ENCODE data around the gene CDH13.

CDH13 gene

GRCh38 chr16:83724585-83724984 lies 1097.8 kb downstream of the CDH13 start:
- DNase-seq (ENCODE audit: low spot score) = no peak

GRCh38 chr16:83725313-83725712 lies 1098.5 kb downstream of the CDH13 start:
- DNase-seq (ENCODE audit: low spot score) = no peak

- DNase-seq (ENCODE audit: low spot score) = no peak
Observed at GRCh38 chr16:83727018-83727417, 1100.2 kb downstream of the CDH13 start.

GRCh38 chr16:83727751-83728352 lies 1101.1 kb downstream of the CDH13 start:
- no peak for DNase-seq (ENCODE audit: low spot score)

GRCh38 chr16:83728492-83728891 lies 1101.7 kb downstream of the CDH13 start:
- DNase-seq (ENCODE audit: low spot score) = no peak

- DNase-seq (ENCODE audit: low spot score) = no peak
Observed at GRCh38 chr16:83730812-83731211, 1104.0 kb downstream of the CDH13 start.

GRCh38 chr16:83732536-83732935 lies 1105.8 kb downstream of the CDH13 start:
- DNase-seq (ENCODE audit: low spot score) = no peak

- no peak for DNase-seq (ENCODE audit: low spot score)
Observed at GRCh38 chr16:83733301-83733700, 1106.5 kb downstream of the CDH13 start.

GRCh38 chr16:83734136-83734535 lies 1107.4 kb downstream of the CDH13 start:
- DNase-seq (ENCODE audit: low spot score) = no peak

GRCh38 chr16:83737729-83738354 lies 1111.1 kb downstream of the CDH13 start:
- DNase-seq (ENCODE audit: low spot score) = no peak

GRCh38 chr16:83738923-83739503 lies 1112.2 kb downstream of the CDH13 start:
- no peak for DNase-seq (ENCODE audit: low spot score)

- DNase-seq (ENCODE audit: low spot score) = no peak
Observed at GRCh38 chr16:83742124-83742899, 1115.5 kb downstream of the CDH13 start.

GRCh38 chr16:83743241-83743640 lies 1116.5 kb downstream of the CDH13 start:
- no peak for DNase-seq (ENCODE audit: low spot score)

GRCh38 chr16:83743720-83744119 lies 1117.0 kb downstream of the CDH13 start:
- no peak for DNase-seq (ENCODE audit: low spot score)

- no peak for DNase-seq (ENCODE audit: low spot score)
Observed at GRCh38 chr16:83744441-83744981, 1117.7 kb downstream of the CDH13 start.

GRCh38 chr16:83746611-83747010 lies 1119.8 kb downstream of the CDH13 start:
- no peak for DNase-seq (ENCODE audit: low spot score)

- DNase-seq (ENCODE audit: low spot score) = no peak
Observed at GRCh38 chr16:83747936-83748335, 1121.2 kb downstream of the CDH13 start.

- no peak for DNase-seq (ENCODE audit: low spot score)
Observed at GRCh38 chr16:83755391-83755790, 1128.6 kb downstream of the CDH13 start.

GRCh38 chr16:83762141-83762991 lies 1135.6 kb downstream of the CDH13 start:
- DNase-seq (ENCODE audit: low spot score) = no peak

GRCh38 chr16:83762992-83763358 lies 1136.2 kb downstream of the CDH13 start:
- DNase-seq (ENCODE audit: low spot score) = no peak

- no peak for DNase-seq (ENCODE audit: low spot score)
Observed at GRCh38 chr16:83768986-83769385, 1142.2 kb downstream of the CDH13 start.
